ENCODE data around the gene PEX11A. TPM values are rescaled to one million over a fixed set of nuclear protein-coding genes. Genes with fewer than 3 reads are reported as not detected.

The PEX11A gene
- total RNA-seq, 1 experiment from 2014 or later = 3.7 TPM

Other genes with a start within 250 kb of the PEX11A start
- gene RHCG, start 194.2 kb downstream of the PEX11A start, total RNA-seq (2014; rRNA removed; shearing (Covaris generic)) = not detected in 2 replicates
- 7.0 and 10.0 TPM in 2 replicates for gene TICRR, start 115.3 kb downstream of the PEX11A start, total RNA-seq (2014; rRNA removed; shearing (Covaris generic))
- gene KIF7, start 35.3 kb downstream of the PEX11A start, total RNA-seq (2014; rRNA removed; shearing (Covaris generic)) = 3.2 and 3.6 TPM in 2 replicates
- 0.29 TPM in 1 of 2 replicates, not detected in the other for gene PLIN1, start 11.4 kb downstream of the PEX11A start, total RNA-seq (2014; rRNA removed; shearing (Covaris generic))
- gene WDR93, start 57 bp upstream of the PEX11A start, total RNA-seq (2014; rRNA removed; shearing (Covaris generic)) = 0.06 TPM in 1 of 2 replicates, not detected in the other
- gene MESP1, start 60.5 kb upstream of the PEX11A start, total RNA-seq (2014; rRNA removed; shearing (Covaris generic)) = 1.2 and 1.5 TPM in 2 replicates
- gene MESP2, start 85.6 kb upstream of the PEX11A start, total RNA-seq (2014; rRNA removed; shearing (Covaris generic)) = 0.29 and 0.54 TPM in 2 replicates
- gene ANPEP, start 124.1 kb upstream of the PEX11A start, total RNA-seq (2014; rRNA removed; shearing (Covaris generic)) = 24.3 and 31.5 TPM in 2 replicates
- gene AP3S2, start 203.2 kb upstream of the PEX11A start, total RNA-seq (2014; rRNA removed; shearing (Covaris generic)) = 53.9 and 89.7 TPM in 2 replicates
- gene ARPIN, start 222.2 kb upstream of the PEX11A start, total RNA-seq (2014; rRNA removed; shearing (Covaris generic)) = 3.3 and 4.1 TPM in 2 replicates

All from Daoy (cell line).